COLO668 (cell line): ENCODE data around the gene GCHFR.

ENCODE experiments used
- DNase-seq: peaks from one replicate; lab custom pipeline; 2025; ENCODE audit not compliant: unreplicated experiment; lab: John Stamatoyannopoulos, UW

Gene GCHFR

DNA sequence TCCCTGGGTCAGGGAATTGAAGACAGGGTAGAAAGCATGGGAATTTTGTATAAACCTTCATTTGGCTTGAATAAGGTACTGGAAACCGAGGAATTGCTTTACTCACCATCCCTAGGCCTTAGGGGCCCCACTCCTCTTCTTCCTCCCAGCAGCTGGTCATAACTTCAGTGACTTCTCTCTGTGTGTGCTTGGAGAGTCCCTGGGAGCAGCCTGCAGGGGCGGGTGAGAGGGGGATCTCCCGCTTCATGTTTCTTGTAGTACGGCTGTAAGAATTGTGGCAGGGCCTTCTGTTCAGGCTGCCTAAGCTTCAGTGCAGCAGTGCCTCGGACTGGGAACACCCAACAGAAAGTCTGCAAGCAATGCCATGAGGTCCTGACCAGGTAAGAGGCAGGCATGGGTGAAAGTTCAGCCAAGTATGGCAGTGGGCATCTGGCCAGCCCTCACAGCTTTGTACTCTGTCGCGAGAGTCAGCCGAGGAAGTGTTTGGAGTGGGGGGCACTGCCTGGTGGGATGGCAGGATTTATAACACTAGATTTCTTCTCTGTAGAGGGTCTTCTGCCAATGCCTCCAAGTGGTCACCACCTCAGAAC is 45.1 kb downstream of the GCHFR start:
- DNase-seq = no peak

DNA sequence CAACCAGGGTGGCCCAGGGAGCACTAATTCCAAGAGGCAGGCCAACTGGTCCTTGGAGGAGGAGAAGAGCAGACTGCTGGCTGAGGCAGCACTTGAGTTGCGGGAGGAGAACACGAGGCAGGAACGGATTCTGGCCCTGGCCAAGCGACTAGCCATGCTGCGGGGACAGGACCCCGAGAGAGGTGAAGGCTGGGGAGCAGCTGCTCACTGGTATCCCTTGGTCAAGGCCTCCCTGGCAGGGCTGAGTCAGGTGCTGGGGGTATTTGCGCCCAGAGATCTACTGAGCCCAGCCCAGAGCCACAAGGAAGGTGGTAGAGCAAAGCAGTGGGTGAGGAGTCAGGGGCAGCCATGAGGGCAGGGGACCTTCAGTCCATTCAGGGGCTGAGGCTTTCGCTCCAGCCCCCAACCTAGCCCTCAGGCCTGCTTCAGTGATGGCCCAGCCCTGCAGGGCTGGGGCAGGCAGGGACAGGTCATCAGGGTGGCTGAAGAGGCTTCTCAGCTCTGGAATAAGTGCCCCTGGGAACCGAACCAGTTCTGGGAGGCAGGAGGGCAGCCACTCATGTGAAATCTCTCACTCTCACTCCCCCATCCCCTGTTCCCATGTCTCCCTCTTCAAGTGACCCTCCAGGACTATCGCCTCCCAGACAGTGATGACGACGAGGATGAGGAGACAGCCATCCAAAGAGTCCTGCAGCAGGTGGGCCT is 49.0 kb downstream of the GCHFR start:
- DNase-seq = no peak

DNA sequence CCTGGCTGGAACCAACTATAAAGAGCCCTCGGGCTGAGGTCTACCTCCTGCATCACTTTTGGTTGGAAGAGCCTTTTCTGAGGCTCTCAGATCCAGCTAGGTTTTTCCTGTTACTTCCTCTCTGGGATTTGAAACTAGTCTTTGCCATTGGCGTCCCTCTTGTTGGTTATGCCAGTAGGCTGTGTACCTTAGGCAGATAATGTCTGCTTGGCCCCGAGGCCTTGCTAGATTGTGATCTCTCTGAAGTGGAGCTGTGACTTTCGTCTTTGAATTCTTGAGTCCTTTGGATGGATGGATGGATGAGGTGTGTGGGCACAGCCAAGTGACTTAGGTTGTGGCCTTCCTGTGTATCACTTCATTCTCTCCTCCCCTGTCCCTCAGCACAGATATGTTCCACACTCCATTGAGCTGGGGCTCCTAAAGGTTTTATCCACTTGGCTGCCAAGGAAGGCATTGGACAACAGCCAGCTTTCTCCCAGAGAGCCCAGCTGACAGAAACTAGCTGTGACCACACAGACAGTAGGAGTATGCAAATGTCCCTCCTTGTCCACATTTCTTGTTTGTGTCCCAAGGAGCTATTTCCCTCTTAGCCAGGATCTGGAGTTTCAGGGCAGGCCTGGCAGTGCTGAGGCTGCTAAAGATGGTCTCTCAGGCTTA is 51.3 kb downstream of the GCHFR start:
- no peak for DNase-seq
